Activated T-helper 1 cell treated with anti-CD3 and anti-CD28 coated beads, Interleukin-12 subunit alpha, Interleukin-12 subunit beta, Interleukin-2, Interleukin-4 antibody, amounts not matched to agents 30 ng/mL and 10 ng/mL and 1 ng/mL, durations not matched to agents 14 hours and 24 hours and 36 hours (primary cell): ENCODE measurements around the gene TPH2. TPM values are rescaled to one million over a fixed set of nuclear protein-coding genes. Genes with fewer than 3 reads are reported as not detected.

Source experiments
- DNase-seq: peaks from one replicate; pipeline ENCODE4 v3.0.0; 2021; ENCODE audit warnings: low spot score
- H3K27ac Mint-ChIP-seq: one replicate; pipeline ENCODE4 v1.8.0; 2021; ENCODE audit warnings: mild to moderate bottlenecking, mixed read lengths
- H3K27me3 Mint-ChIP-seq: one replicate; pipeline ENCODE4 v1.8.0; 2022; ENCODE audit warnings: mild to moderate bottlenecking, moderate library complexity, mixed read lengths; ENCODE audit not compliant: insufficient read depth
- H3K36me3 Mint-ChIP-seq: one replicate; pipeline ENCODE4 v1.8.0; 2021; ENCODE audit warnings: low read depth, mixed read lengths
- H3K4me1 Mint-ChIP-seq: one replicate; pipeline ENCODE4 v1.8.0; 2021; ENCODE audit warnings: low read depth, mixed read lengths
- H3K4me3 Mint-ChIP-seq: one replicate; pipeline ENCODE4 v1.8.0; 2021; ENCODE audit warnings: mild to moderate bottlenecking, moderate library complexity, mixed read lengths
- H3K9me3 Mint-ChIP-seq: one replicate; pipeline ENCODE4 v1.8.0; 2021; ENCODE audit warnings: mixed read lengths
- intact Hi-C: fragments of 100-400 bp; cut with micrococcal nuclease; formaldehyde crosslinking; loops from one replicate; pipeline ENCODE4 v1.15.1; 2024
- total RNA-seq: library from RNA; stranded (reverse); gene quantifications from 2 replicates; pipeline ENCODE4 v1.2.3, GENCODE V29; 2022

Gene TPH2
- total RNA-seq, 1 donor from 2014 or later = not detected

DNA sequence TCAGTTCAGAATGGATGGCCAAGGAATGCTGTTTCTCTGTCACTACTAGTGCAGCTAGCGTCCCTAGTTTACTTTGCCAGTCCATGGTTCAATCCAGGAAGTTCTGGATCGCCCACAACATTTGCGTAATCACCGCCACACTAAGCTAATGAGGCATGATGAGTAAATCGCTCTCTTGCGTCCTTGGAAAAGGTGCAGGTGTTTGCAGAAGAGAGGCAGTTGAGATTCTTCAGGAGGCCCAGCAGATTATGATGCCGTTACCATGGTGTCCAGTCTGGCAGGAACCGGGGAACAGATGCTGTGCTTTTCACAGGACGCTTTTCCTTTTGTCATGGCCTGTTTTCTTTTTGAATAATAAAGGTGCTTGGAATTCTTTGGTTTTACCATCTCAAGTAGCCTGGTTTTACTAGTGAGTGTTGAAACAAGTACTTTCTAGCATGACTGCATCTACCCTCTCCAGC lies 9.0 kb downstream of the TPH2 start:
- intact Hi-C loops = no loop called here
- no peak overlapping the region for H3K27ac Mint-ChIP-seq
- H3K4me3 Mint-ChIP-seq = no peak overlapping the region
- H3K27me3 Mint-ChIP-seq = peaks cover 13% of the 10 kb centered on the region
- H3K36me3 Mint-ChIP-seq = no peaks in the 10 kb centered on the region
- no peaks in the 10 kb centered on the region for H3K4me1 Mint-ChIP-seq
- no peaks in the 10 kb centered on the region for H3K9me3 Mint-ChIP-seq
- no peak for DNase-seq

DNA sequence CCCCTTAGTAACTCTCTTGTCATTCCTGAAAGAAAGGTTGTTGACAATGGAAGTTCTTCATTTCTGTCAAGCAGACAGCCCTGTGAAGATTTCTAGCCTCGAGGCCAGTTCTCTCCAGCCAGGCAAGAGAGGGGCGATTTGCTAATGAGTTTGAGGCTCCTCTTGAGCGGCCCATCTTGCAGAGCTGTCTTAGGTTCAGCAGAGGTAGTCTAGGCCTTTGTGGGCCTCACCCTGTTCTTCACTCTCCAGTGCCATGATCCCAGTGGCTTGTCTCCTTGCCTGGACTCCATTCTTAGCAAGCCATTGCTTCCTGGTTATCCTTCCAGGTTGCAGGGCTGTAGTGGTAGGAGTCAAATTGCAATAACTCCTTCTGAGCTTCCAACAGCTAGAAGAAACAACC lies 9.7 kb downstream of the TPH2 start:
- H3K4me1 Mint-ChIP-seq = no peaks in the 10 kb centered on the region
- H3K27me3 Mint-ChIP-seq = peaks cover 13% of the 10 kb centered on the region
- H3K4me3 Mint-ChIP-seq = no peak overlapping the region
- H3K36me3 Mint-ChIP-seq = no peaks in the 10 kb centered on the region
- no peak overlapping the region for H3K27ac Mint-ChIP-seq
- H3K9me3 Mint-ChIP-seq = no peaks in the 10 kb centered on the region
- intact Hi-C loops = no loop called here
- no peak for DNase-seq

DNA sequence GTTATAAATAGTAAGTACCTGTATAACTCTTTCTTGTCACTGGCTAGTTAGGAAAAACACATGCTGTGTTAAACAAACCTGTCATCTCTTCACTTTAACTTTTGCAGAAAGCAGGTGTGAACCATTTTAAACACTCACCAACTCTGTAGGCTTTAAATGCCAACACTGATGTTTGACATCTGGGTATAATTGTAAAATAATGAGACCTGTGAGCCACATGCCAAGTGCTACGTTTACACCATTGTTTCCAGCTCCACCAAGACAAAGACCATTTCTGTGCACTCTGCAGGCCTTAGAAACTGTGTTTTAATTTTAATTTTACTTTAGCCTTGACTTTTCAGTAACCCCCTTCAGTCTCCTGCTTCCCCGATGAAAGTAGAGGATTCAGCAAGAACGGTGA lies 11.0 kb downstream of the TPH2 start:
- no peaks in the 10 kb centered on the region for H3K36me3 Mint-ChIP-seq
- H3K4me1 Mint-ChIP-seq = no peaks in the 10 kb centered on the region
- intact Hi-C loops = no loop called here
- no peaks in the 10 kb centered on the region for H3K9me3 Mint-ChIP-seq
- no peak for DNase-seq
- no peak overlapping the region for H3K4me3 Mint-ChIP-seq
- H3K27me3 Mint-ChIP-seq = peaks cover 15% of the 10 kb centered on the region
- H3K27ac Mint-ChIP-seq = no peak overlapping the region

DNA sequence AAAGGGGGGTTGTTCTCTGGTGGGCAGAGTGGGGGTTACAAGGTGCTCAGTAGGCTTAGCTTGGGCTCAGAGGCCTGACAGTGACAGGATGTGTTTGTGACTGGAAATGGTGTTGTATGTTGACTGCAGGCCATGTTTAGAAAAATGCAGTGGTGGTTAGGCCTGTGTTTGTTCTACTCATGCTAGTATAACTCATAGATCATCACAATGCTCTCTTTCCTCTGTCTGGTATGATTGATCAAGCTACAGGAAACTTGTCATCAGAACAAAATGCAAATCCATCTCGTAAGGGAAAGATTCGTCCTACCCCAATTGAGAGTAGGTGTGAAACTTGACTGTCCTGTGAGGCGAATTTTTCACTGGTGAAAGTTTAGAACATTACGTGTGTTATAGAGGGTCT lies 11.8 kb downstream of the TPH2 start:
- no peak overlapping the region for H3K4me3 Mint-ChIP-seq
- H3K9me3 Mint-ChIP-seq = no peaks in the 10 kb centered on the region
- intact Hi-C loops = no loop called here
- no peak for DNase-seq
- H3K27me3 Mint-ChIP-seq = peaks cover 15% of the 10 kb centered on the region
- H3K36me3 Mint-ChIP-seq = no peaks in the 10 kb centered on the region
- H3K4me1 Mint-ChIP-seq = no peaks in the 10 kb centered on the region
- H3K27ac Mint-ChIP-seq = no peak overlapping the region

DNA sequence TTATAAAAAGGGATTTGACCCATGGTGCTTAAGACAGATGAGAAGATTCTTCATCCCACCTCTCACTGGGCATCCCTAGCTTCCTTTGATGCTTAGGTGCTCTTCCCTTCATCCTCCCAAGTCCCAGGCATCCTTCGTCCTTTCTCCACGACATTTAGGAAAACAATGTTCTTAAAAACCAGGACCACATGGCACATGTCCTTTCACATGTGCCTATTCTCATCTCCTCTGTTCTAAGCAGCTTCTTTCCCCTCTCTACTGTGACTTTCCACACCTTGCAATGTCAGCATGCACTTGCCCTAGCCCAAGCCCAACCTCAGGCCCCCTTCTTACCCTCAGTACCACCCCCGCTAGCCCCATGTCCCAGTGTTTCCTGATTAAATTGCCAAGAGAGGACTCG lies 12.2 kb downstream of the TPH2 start:
- intact Hi-C loops = no loop called here
- no peak overlapping the region for H3K4me3 Mint-ChIP-seq
- no peaks in the 10 kb centered on the region for H3K4me1 Mint-ChIP-seq
- H3K36me3 Mint-ChIP-seq = no peaks in the 10 kb centered on the region
- DNase-seq = no peak
- no peaks in the 10 kb centered on the region for H3K9me3 Mint-ChIP-seq
- H3K27ac Mint-ChIP-seq = no peak overlapping the region
- peaks cover 15% of the 10 kb centered on the region for H3K27me3 Mint-ChIP-seq

DNA sequence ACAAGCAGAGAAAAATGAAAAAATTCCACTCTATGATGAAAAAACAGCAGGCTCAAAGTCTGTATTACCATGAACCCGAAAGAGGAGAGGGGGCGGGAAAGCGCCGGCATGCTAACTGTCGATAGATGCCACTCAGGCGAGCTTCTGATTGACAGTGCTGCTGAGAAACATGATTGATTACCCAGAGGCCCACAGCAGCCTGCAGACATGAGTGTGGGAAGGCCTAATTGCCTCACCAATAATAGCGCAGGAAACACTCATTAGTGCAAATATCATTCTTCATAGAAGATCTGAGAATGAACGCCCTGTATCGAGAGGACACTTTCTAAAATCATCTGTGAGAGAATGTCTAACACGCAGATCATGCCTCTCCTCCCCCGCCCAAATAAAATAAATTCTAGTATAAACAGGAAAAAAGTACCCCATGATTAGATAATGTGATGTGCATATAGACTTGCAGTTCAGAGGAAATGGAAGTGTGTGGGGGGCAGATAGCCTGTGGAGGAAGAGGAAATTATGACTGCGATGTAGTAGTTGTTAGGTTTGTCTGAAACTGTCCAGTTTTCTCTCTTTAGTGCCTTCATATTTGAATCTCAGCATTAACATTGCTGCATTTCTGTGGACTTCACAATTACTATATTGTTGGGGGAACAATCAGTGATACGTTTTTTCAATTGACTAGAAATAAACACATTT lies 15.6 kb downstream of the TPH2 start:
- Mint-ChIP-seq H3K27ac (no peak overlapping the region), H3K9me3 (no peaks in the 10 kb centered on the region), H3K27me3 (peaks cover 2% of the 10 kb centered on the region), H3K4me3 (no peak overlapping the region), H3K36me3 (no peaks in the 10 kb centered on the region), H3K4me1 (no peaks in the 10 kb centered on the region)
- no peak for DNase-seq
- intact Hi-C loops = no loop called here

DNA sequence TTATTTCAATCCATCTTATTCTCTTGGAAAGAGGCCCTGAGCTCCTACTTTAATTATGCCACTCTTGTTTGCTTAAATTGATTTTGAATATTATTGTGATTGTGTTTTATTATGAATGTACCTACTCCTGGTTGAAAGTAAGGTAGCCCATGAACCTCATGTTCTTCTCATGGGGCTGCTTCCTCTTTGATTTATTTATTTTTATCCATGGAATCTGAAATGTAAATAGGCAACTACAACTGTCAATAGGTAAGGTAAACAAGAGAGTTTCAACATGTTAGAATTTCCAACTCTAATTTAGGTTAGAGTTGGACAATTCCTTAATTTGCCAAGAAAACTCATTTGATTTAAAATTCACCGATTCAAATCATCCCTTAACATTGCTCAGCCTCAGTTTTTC lies 16.2 kb downstream of the TPH2 start:
- DNase-seq = no peak

DNA sequence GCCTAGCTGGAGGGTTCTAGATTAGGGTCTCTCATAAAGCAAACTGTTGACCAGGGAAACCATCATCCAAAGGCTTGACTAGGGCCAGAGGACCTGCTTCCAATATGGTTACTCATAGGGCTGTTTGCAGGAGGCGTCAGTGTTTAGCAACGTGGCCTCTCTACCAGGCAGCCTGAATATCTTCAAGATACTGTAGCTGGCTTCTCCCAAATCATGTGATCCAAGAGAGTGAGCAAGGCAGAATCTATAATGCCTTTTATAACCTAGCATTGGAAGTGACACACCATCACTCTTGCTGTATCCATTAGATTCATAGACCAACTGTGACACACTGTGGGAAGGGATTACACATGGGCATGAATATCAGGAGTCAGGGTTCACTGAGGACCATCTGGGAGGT lies 17.3 kb downstream of the TPH2 start:
- Mint-ChIP-seq H3K4me1 (no peaks in the 10 kb centered on the region), H3K9me3 (no peaks in the 10 kb centered on the region), H3K36me3 (no peaks in the 10 kb centered on the region), H3K4me3 (no peak overlapping the region), H3K27ac (no peak overlapping the region), H3K27me3 (peaks cover 2% of the 10 kb centered on the region)
- no peak for DNase-seq
- intact Hi-C loops = no loop called here

More for the DNA sequence above, 16.2 kb downstream of the TPH2 start:
- intact Hi-C loops = no loop called here
- H3K4me3 Mint-ChIP-seq = no peak overlapping the region
- peaks cover 2% of the 10 kb centered on the region for H3K27me3 Mint-ChIP-seq
- H3K36me3 Mint-ChIP-seq = no peaks in the 10 kb centered on the region
- no peaks in the 10 kb centered on the region for H3K9me3 Mint-ChIP-seq
- no peaks in the 10 kb centered on the region for H3K4me1 Mint-ChIP-seq
- no peak overlapping the region for H3K27ac Mint-ChIP-seq

DNA sequence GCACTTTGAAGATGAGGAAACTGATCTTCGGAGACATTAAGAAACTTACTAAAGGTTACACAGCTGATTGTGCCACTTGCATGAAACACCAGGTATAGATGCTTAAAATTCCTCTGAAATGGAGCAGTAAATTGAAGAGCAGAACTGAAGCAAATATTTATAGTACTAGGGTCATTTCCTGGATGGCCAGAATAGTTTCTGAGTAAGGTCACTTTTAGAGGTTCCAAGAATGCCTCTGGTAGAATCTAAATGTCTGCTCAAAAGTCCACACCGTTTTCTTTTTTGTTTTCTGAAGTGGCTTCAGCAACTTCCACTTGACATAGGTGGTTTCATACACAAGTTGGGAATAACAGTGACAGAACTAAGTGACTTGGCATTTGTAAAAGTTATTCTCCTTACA lies 19.4 kb downstream of the TPH2 start:
- no peak overlapping the region for H3K27ac Mint-ChIP-seq

DNA sequence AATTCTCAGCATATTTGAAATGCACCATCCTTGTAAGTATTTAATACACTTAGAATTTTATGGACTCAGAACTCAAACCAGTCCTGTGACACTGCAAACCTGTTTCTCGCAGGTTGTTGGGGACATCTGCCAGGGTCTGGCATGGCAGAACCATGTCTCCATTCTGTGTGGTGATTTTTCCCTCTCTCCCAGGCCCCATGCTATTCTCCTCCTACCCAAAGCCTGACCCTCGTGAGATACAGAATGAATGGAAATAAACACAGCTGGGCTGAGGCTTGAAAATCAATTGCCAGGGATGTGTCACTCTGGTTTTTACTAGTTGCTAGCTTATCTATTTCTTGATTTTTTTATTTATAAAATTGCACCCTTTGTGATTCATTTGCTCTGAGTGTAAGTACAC lies 19.8 kb downstream of the TPH2 start:
- no peak for DNase-seq
- H3K4me1 Mint-ChIP-seq = no peaks in the 10 kb centered on the region
- no peaks in the 10 kb centered on the region for H3K9me3 Mint-ChIP-seq
- intact Hi-C loops = no loop called here
- H3K36me3 Mint-ChIP-seq = no peaks in the 10 kb centered on the region
- H3K27me3 Mint-ChIP-seq = peaks cover 2% of the 10 kb centered on the region
- no peak overlapping the region for H3K4me3 Mint-ChIP-seq
- H3K27ac Mint-ChIP-seq = no peak overlapping the region

More for the DNA sequence above, 19.4 kb downstream of the TPH2 start:
- no peaks in the 10 kb centered on the region for H3K36me3 Mint-ChIP-seq
- no peaks in the 10 kb centered on the region for H3K9me3 Mint-ChIP-seq
- no peak overlapping the region for H3K4me3 Mint-ChIP-seq
- H3K4me1 Mint-ChIP-seq = no peaks in the 10 kb centered on the region
- peaks cover 2% of the 10 kb centered on the region for H3K27me3 Mint-ChIP-seq
- DNase-seq = no peak
- intact Hi-C loops = no loop called here

DNA sequence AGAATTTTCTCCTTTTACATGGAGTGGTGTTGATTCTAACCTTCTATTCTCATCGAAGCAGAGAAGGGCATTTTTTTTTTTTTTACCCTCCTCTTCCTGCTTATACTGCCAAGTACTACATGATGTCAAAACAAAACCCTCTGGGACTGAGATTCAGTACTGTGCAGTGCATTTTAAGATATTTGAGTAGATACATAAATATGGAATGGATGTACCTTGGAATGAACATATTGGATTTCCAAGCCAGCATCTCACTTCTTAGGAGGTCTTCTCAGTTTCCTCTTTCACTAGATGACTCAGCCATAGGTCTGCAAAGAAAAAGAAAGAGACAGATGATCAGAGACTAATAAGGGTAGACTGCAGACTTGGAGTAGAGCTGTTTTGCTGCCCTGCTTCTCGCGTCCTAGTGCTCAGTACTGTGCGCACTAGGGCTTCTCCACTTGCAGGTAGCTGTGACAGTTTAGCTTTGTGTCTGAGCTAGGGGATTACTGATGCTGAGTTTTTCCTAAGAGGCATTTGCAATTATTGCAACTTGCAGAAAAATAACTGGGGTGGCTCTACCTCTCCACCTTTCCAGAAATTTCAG lies 20.4 kb downstream of the TPH2 start:
- H3K27ac Mint-ChIP-seq = no peak overlapping the region

DNA sequence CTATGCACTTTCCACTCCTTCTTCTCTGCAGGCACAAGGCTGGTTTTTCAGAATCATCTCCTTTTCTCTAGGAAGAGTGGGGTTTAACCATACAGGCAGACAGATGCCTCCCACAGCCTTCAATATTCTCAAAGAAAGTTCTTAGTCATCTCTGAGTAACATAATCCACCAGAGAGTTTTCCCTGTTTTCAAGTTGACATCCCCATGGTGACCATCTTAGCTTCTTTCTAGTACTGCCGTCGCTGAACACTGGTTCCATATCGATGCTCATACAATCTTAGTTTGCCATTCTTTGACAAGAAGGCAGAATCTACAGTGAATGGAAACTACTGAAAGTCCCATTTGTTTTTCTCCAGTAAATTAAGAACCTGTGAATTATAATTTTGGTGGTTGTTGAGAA lies 28.6 kb downstream of the TPH2 start:
- DNase-seq = no peak
- no peak overlapping the region for H3K4me3 Mint-ChIP-seq
- H3K36me3 Mint-ChIP-seq = no peaks in the 10 kb centered on the region
- no peaks in the 10 kb centered on the region for H3K9me3 Mint-ChIP-seq
- peaks cover 18% of the 10 kb centered on the region for H3K27me3 Mint-ChIP-seq
- H3K4me1 Mint-ChIP-seq = no peaks in the 10 kb centered on the region
- intact Hi-C loops = no loop called here
- H3K27ac Mint-ChIP-seq = no peak overlapping the region

More for the DNA sequence above, 20.4 kb downstream of the TPH2 start:
- no peak overlapping the region for H3K4me3 Mint-ChIP-seq
- H3K36me3 Mint-ChIP-seq = no peaks in the 10 kb centered on the region
- intact Hi-C loops = no loop called here
- H3K4me1 Mint-ChIP-seq = no peaks in the 10 kb centered on the region
- DNase-seq = no peak
- no peaks in the 10 kb centered on the region for H3K9me3 Mint-ChIP-seq
- H3K27me3 Mint-ChIP-seq = no peaks in the 10 kb centered on the region

DNA sequence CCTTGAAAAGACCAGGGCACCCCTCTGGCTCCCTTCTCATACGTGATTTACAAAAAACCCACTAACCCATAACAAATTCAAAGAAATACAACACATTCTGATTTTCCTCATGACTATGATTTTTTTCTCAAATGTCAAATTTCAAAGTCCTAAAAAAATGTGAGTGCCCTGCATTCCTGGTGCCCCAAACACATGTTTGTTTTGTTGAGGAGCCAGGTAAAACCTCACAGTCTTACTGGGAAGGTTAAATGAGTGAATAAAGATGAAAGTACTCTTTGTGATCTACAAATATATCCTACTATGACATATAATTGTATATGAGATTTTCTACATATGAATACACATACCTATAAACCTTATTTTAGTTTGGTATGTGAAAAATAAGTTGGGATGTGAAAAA lies 30.7 kb downstream of the TPH2 start:
- Mint-ChIP-seq H3K9me3 (no peaks in the 10 kb centered on the region), H3K27ac (no peak overlapping the region), H3K36me3 (no peaks in the 10 kb centered on the region), H3K4me3 (no peak overlapping the region), H3K4me1 (no peaks in the 10 kb centered on the region), H3K27me3 (peaks cover 18% of the 10 kb centered on the region)
- no peak for DNase-seq
- intact Hi-C loops = no loop called here

DNA sequence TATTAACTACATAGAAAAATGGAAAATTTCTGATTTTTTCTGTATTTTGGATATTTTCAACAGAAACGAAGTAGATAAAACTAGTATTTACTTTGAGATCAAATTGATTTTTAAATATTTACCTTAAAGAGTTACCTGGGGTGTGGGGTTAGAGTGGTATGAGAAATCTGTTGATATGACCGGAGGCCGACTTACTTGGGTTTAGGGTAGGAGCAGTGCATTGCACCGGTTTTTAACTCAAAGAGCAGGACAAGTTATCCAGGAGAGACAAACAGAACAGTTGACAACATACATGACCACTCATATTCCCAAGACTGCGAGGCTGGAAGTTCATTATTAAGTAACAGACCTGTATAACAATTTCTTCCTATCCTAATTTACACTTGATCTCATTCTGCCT lies 31.4 kb downstream of the TPH2 start:
- DNase-seq = no peak
- intact Hi-C loops = no loop called here
- Mint-ChIP-seq H3K4me3 (no peak overlapping the region), H3K27ac (no peak overlapping the region), H3K27me3 (peaks cover 16% of the 10 kb centered on the region), H3K4me1 (no peaks in the 10 kb centered on the region), H3K9me3 (no peaks in the 10 kb centered on the region), H3K36me3 (no peaks in the 10 kb centered on the region)
